GM21423 (cell line): ENCODE results near the gene PID1.

ENCODE experiments used
- ATAC-seq: cut with Tn5 transposase; IDR thresholded peaks from one replicate; pipeline ENCODE4 v1.9.1; 2021; ENCODE audit warnings: mild to moderate bottlenecking, moderate library complexity; ENCODE audit not compliant: unreplicated experiment

Gene PID1

GRCh38 chr2:229261599-229261998 is 9.5 kb downstream of the PID1 start:
- no peak for ATAC-seq

- no peak for ATAC-seq
Observed at GRCh38 chr2:229261076-229261475, 10.0 kb downstream of the PID1 start.

DNA sequence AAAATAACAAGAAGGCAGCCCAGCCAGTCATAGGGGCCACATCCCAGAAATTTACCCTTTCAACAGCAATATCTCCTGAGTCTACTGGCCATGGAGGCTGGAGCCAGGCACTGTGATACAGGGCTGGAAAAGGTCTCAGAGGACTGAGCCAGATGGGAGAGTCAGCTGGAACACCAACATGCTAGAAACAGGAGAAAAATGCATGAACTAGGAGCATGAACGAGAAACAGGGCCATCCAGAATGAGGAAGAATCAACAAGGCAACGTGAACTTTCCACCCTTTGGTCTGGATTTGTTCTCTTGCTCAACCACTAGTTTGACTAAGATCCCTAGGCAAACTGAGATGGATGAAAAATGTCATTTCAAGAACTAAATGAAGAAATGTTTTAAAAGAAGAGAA is 13.1 kb downstream of the PID1 start:
- ATAC-seq, result no peak

- ATAC-seq, result no peak
Observed at GRCh38 chr2:229256376-229256775, 14.7 kb downstream of the PID1 start.

DNA sequence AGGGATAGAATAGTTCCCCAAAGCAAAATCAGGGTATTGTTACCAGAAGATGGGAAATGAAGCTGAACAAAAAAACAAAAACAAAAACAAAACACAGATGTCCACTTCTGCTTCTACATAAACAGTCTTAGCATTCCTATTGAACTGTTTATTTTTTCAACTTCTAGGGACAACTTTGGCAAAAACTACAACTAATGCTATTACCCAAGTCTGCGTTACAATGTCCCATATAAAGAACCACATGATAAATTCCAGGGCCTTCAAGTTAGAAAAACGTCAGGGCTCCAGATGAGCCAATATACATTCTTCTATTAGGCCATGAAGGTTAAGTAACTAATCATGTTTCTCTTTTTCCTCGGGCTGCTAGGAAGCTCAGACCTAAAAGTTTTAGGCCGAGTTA is 16.9 kb downstream of the PID1 start:
- ATAC-seq, result no peak

GRCh38 chr2:229252996-229253395 is 18.1 kb downstream of the PID1 start:
- ATAC-seq, result no peak

- ATAC-seq, result no peak
Observed at GRCh38 chr2:229252280-229252679, 18.8 kb downstream of the PID1 start.

- ATAC-seq, result no peak
Observed at GRCh38 chr2:229249536-229249935, 21.6 kb downstream of the PID1 start.

- ATAC-seq, result no peak
Observed at GRCh38 chr2:229246334-229246733, 24.8 kb downstream of the PID1 start.

GRCh38 chr2:229244975-229245374 is 26.1 kb downstream of the PID1 start:
- ATAC-seq, result no peak

DNA sequence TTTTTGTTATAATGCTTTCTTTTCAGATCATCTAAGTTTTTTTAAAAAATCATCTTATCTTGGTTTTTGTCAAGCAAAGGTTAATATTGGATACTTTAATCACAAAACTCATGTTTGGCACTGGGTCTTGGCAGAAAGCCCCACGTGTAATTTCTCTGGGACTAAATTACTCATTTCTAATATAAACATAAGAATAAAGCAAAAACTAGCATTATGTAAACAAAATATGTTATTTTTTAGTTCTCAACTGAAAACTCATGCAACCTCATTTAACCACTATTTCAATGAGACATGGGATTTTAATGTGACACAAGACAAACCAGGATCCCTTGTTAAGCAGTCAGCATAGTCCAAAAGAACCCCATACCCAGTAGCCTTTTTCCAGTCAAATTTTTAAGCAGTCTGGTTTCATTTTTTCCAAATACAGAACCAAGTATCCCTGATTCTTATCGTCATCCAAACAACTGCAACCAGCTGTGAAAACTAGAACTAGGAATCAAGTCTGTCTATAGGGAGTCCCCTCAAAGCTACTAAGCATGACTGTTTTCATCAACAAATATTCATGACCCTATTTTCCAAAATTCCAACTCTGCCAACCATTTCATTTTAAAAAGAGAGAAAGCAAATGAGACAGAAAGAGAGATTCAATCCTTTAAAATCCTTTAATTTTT is 27.1 kb downstream of the PID1 start:
- no peak for ATAC-seq

DNA sequence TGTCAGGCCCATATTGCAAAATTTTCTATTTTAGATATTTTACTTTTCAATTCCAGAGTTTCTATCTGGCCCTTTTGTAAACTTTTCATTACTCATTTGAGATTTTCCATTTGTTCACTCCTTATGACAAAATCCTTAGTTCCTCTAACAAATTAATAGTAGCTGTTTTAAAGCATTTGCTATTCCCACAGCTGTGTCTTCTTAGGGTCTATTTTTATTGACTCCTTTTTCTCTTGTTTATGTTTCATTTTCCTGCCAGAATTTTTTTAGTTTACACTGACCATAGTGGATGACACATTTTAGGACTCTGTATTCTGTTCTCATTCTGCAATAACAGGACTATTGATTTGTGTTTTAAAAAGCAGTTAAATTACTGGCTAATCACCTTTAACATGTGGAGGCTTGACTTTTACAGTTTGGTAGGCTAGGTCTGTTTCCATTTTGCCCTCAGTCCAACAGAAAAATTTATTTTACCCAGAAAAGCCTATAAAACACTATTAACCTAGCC is 30.0 kb downstream of the PID1 start:
- no peak for ATAC-seq

- no peak for ATAC-seq
Observed at GRCh38 chr2:229239021-229239420, 32.1 kb downstream of the PID1 start.

DNA sequence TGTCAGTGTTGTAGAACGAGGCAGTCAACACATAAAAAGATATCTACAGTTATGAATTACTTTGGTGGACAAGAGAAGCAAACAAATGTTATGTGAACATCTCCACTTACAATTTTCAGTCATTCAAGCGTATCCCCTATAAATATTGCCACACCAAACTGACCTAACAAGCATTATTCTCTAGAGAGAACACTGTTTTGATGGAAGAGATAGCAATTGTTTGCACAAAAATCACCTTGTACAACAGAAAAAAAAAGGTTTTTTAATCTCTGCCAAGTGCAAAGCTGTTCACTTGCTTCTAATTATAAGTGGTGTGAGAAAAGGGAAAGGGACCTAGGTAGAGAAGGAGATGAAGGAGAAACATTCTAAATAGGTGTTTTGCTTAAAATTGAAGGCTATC is 33.8 kb downstream of the PID1 start:
- ATAC-seq, result no peak

DNA sequence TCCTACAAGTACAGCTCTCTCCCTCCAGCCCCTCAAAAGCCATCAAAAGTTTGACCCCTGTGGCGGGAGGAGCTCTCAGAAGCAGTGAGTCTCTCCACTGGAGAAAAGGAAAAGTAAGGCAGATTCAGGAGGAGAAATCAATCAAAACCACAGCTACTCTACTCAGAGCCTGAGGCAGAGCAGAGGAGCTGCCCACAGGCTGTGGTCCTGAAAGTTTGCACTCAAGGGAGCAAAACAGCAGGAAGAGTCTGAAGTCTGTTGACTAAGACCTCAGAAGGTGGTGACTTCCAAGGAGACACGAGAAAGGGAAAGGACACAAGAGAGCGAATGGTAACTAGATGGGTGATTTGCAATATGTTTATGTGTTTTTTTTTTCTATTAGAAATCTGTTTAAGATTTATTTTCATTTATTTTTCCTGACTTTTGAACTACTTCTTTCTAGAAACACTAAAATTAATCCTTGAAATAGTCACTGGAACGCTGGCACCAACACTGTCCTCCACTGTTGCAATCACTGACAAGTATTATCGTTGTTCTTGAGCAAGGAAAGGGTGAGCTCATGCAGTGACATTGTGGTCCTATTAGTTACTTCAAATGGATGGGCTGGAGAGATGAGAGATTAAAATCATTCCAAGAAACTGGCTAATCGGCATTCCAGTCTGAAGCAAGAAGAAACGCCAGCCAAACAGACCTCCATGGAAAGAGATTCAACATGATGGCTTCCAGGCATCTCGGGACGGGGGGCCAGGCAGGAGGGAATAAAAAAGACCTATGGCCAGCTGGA is 35.8 kb downstream of the PID1 start:
- no peak for ATAC-seq

DNA sequence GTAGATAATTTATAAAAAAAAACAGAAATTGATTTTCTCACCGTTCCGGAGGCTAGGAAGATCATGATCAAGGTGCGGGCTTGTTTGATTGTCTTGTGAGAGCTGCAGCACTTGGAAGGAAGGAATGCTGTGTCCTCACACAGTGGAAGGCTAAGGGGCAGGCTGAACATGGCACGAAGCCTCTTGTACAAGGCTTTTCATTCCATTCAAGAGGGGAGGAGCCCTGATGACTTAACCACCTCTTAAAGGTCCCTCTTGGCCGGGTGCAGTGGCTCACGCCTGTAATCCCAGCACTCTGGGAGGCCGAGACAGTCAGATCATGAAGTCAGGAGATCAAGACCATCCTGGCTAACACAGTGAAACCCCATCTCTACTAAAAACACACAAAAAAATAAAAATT is 39.2 kb downstream of the PID1 start:
- ATAC-seq, result no peak

DNA sequence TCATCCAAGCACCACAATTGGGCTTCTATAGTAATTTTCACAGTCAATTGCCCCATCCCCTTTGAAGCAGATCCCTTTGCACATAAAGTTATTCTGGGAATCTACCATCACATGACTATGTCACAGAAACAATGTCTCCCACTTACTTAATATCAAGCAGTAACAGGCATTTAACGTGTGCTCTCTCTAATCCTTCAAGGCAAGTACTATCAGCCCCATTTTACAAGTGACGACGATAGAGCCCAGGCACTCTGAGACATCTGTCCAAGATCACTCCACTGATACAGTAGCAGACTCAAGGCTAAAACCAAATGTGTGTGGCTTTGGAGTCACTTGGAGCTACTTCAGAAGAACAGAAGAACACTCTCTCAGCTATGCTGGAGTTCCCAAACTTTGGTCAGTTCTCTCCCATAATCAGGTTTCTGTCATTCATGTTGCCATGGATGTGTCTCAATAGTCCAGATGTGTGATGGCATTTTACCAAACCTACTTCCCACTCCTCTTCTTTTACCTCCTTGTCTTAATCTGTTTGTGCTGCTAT is 39.7 kb downstream of the PID1 start:
- ATAC-seq, result no peak

GRCh38 chr2:229230911-229231310 is 40.2 kb downstream of the PID1 start:
- ATAC-seq, result no peak

- no peak for ATAC-seq
Observed at GRCh38 chr2:229230256-229230655, 40.8 kb downstream of the PID1 start.

GRCh38 chr2:229226382-229226781 is 44.7 kb downstream of the PID1 start:
- ATAC-seq, result no peak

GRCh38 chr2:229223107-229223506 is 48.0 kb downstream of the PID1 start:
- no peak for ATAC-seq

- no peak for ATAC-seq
Observed at GRCh38 chr2:229221641-229222040, 49.4 kb downstream of the PID1 start.
